ENCODE data around the gene TMC2. TPM values are rescaled to one million over a fixed set of nuclear protein-coding genes. Genes with fewer than 3 reads are reported as not detected.

The TMC2 gene
- total RNA-seq, 4 donors from 2014 or later, result 0.19 TPM; not detected in 3

DNA sequence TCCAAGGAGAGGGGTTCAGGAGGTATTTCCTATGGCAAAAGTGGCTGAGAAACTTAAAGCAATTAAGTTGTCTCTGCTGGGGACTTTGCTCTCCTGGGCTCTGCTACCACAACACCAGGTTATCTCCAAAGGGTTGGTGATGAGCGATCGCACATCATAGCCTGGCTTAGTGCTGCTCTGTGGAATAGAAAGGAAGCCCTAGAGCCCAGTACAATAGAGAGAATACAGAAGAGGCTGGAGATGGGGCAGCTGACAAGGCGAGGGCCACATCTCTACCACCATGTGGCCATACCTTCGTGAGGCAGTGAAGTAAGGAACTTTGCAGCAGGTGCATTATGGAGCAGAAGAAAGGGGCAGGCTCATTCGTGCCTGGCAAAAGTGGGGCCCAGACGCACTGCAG is 8.6 kb upstream of the TMC2 start:
- WGBS, 2 donors, result 86% methylated on average over 6 of the region's 6 CpGs

DNA sequence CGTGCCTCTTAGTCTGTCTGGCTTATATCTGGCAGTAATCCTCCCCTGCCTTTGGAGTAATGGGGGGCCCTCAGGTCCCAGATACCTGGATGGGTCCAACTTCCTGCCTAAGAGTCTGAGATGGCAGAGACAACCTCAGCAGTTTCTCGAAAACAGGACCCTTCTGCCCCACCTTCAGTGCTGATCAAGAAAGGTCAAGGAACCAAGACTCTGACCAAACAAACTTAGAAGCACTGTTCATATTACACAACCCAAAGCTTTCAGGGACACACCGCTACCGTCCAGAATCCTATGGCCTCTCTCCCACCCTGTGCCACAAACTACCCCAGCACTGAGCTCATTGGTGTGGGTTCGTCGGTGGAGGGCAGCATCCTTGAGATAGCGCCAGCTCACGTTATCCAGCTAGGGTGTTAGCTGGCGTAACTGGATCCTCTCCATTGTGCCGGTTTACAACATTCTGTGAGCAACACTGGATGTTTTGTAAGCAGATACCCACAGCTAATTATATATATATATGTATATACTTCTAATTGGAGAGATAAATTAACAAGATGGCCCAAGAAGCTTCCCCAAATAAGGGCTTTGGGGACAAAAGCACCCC is 7.6 kb upstream of the TMC2 start:
- Histone ChIP-seq H3K27me3 (peaks cover 0 to 13% (median 0%) of the 10 kb centered on the region in 4 donors), H3K9me3 (no peaks in the 10 kb centered on the region), H3K4me3 (no peak overlapping the region), H3K27ac (no peak overlapping the region), H3K4me1 (peaks cover 3 to 20% (median 4%) of the 10 kb centered on the region in 3 donors), H3K36me3 (no peaks in the 10 kb centered on the region)
- intact Hi-C loops (cut with DNase I), result loop anchor here (10.0 kb wide), 1 partner anchor 116 kb away; no protein-coding TSS in a partner anchor
- TF ChIP-seq POLR2A (IDR thresholded peaks at IDR 0.05), result no peak
- TF ChIP-seq, protein P1, sequence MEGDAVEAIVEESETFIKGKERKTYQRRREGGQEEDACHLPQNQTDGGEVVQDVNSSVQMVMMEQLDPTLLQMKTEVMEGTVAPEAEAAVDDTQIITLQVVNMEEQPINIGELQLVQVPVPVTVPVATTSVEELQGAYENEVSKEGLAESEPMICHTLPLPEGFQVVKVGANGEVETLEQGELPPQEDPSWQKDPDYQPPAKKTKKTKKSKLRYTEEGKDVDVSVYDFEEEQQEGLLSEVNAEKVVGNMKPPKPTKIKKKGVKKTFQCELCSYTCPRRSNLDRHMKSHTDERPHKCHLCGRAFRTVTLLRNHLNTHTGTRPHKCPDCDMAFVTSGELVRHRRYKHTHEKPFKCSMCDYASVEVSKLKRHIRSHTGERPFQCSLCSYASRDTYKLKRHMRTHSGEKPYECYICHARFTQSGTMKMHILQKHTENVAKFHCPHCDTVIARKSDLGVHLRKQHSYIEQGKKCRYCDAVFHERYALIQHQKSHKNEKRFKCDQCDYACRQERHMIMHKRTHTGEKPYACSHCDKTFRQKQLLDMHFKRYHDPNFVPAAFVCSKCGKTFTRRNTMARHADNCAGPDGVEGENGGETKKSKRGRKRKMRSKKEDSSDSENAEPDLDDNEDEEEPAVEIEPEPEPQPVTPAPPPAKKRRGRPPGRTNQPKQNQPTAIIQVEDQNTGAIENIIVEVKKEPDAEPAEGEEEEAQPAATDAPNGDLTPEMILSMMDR (IDR thresholded peaks at IDR 0.05), result no peak
- no peak for DNase-seq
- 47 to 65% methylated on average over 3 to 9 of the region's 10 CpGs for WGBS, 2 donors

More for the DNA sequence above, 8.6 kb upstream of the TMC2 start:
- Histone ChIP-seq H3K27me3 (peaks cover 0 to 3% (median 0%) of the 10 kb centered on the region in 4 donors), H3K36me3 (no peaks in the 10 kb centered on the region), H3K9me3 (no peaks in the 10 kb centered on the region), H3K4me1 (peaks cover 3 to 30% (median 4%) of the 10 kb centered on the region in 3 donors), H3K4me3 (no peak overlapping the region), H3K27ac (no peak overlapping the region)
- no peak for TF ChIP-seq POLR2A (IDR thresholded peaks at IDR 0.05)
- TF ChIP-seq, protein P1 (IDR thresholded peaks at IDR 0.05), result no peak
- intact Hi-C loops (cut with DNase I), result loop anchor here (10.0 kb wide), 1 partner anchor 117 kb away; no protein-coding TSS in a partner anchor
- DNase-seq, result no peak

DNA sequence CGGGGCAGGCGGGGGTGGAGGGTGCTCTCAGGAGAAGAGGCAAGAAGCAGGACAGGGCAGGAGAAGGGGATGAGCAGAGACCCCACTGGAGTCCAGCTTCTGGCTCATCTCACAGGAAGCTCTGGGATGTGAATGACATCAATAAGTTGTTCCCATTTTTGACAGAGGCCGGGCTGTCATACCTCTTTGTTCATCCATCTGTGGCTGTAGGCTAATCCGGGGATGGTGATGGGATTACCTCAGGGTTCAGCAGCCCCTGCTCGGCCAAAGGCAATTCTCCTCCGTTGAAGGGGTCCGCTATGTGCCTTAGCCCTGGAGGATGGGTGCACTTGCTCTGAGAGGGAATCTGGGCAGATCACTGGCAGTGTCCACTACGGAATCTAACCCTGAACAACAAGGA is 3.3 kb upstream of the TMC2 start:
- H3K36me3 ChIP-seq, result no peaks in the 10 kb centered on the region
- peaks cover 0 to 53% (median 0%) of the 10 kb centered on the region in 4 donors for H3K27me3 ChIP-seq
- H3K4me3 ChIP-seq, result no peak overlapping the region
- no peak overlapping the region for H3K27ac ChIP-seq
- intact Hi-C loops (cut with DNase I), result no loop called here
- H3K4me1 ChIP-seq, result peaks cover 0 to 7% (median 0%) of the 10 kb centered on the region in 3 donors
- no peak for DNase-seq
- H3K9me3 ChIP-seq, result no peaks in the 10 kb centered on the region
- WGBS, 2 donors, result 81 to 90% methylated on average over 5 of the region's 8 CpGs
- TF ChIP-seq, protein P1 (IDR thresholded peaks at IDR 0.05), result no peak
- no peak for TF ChIP-seq POLR2A (IDR thresholded peaks at IDR 0.05)

DNA sequence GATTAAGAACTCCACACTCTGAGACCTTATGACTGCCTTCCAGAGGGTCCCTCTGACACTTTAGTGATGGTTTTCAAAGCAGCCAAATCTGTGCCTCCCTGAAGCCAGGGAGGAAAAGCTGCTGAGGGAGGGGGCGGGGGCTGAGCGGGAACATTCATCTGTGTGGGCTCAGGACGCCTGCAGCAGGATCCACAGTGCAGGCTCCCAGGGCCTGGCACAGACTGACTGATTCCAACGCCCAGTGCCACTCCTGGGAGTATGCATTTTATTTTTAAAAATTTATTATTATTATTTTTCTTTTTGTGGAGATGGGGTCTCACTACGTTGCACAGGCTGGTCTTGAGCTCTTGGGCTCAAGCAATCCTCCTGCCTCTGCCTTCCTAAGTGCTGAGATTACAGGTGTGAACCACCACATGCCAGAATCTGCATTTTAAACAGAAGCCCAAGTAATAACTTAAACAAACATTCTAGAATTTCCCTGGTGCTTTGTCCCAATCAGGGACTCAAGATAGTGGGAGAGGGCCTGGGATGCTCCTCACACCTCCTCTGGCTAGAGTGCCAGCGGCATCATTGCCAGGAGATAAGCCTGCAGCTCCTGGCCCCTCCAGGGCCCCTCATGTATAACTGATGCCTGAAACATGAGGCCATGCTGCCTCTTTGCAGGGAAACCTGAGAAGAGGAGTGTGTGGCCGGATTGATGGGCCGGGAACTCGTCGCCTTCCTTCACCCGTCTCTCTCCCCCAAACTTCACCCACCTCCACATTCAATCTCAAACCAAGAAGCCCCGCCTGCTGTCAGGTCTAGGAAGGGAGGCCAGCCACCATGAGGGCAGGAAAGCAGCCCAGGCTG is 438 bp upstream of the TMC2 start:
- no peak for TF ChIP-seq POLR2A (IDR thresholded peaks at IDR 0.05)
- TF ChIP-seq, protein P1 (IDR thresholded peaks at IDR 0.05), result no peak
- DNase-seq, result no peak
- WGBS, 2 donors, result 56 to 75% methylated on average over 9 to 11 of the region's 12 CpGs
- Histone ChIP-seq H3K36me3 (no peaks in the 10 kb centered on the region), H3K4me3 (no peak overlapping the region), H3K27me3 (peaks cover 0 to 78% (median 0%) of the 10 kb centered on the region in 4 donors), H3K4me1 (peaks cover 0 to 7% (median 0%) of the 10 kb centered on the region in 3 donors), H3K9me3 (no peaks in the 10 kb centered on the region), H3K27ac (no peak overlapping the region)
- intact Hi-C loops (cut with DNase I), result no loop called here

DNA sequence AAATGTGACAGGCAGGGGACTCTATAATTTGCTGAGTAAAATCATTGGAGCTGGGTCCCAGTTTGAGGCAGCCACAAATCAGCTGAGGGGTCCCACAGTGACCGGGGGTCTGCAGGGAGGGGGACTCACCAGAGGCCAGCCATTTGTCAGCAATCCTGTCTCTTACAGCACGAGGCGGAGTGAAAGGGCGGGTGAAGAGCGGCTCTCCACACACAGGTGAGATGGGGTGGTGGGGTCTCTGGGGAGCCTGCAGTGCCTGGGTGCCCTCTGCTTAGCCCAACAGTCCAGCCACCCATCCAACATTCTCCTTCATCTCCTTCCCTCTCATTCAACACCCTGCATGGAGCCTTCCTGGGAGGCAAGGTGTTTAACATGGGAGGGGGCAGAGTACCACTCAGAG is 728 bp downstream of the TMC2 start:
- Histone ChIP-seq H3K9me3 (no peaks in the 10 kb centered on the region), H3K4me3 (no peak overlapping the region), H3K27ac (no peak overlapping the region), H3K36me3 (no peaks in the 10 kb centered on the region), H3K27me3 (peaks cover 0 to 89% (median 0%) of the 10 kb centered on the region in 4 donors), H3K4me1 (peaks cover 0 to 7% (median 0%) of the 10 kb centered on the region in 3 donors)
- DNase-seq, result no peak
- TF ChIP-seq, protein P1 (IDR thresholded peaks at IDR 0.05), result no peak
- TF ChIP-seq POLR2A (IDR thresholded peaks at IDR 0.05), result no peak
- WGBS, 2 donors, result no CpG with 5 or more reads among the region's 5 CpGs
- intact Hi-C loops (cut with DNase I), result no loop called here
